HuH-7 (cell line): Measurements from ENCODE around the gene PIEZO1.

Experiments
- DNase-seq: peaks from one replicate; pipeline ENCODE4 v3.0.0; 2011; ENCODE audit warnings: low spot score

PIEZO1 gene

DNA sequence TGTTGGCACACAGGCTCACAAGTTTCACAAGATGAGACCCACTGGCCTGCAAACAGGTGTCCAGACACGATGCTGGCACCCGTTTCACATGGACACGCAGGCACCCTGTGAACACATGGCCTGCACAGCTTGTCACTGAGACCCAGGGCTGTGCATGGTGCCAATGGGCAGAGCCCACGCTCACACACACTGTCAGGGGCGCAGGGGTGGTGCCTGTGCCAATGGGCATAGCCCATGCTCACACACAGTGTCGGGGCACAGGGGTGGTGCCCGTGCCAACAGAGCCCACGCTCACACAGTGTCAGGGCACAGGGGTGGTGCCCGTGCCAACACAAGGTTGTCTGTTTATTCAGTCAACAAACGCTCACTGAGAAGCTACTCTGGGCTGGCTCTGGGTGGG lies 49.4 kb downstream of the PIEZO1 start:
- DNase-seq: no peak

DNA sequence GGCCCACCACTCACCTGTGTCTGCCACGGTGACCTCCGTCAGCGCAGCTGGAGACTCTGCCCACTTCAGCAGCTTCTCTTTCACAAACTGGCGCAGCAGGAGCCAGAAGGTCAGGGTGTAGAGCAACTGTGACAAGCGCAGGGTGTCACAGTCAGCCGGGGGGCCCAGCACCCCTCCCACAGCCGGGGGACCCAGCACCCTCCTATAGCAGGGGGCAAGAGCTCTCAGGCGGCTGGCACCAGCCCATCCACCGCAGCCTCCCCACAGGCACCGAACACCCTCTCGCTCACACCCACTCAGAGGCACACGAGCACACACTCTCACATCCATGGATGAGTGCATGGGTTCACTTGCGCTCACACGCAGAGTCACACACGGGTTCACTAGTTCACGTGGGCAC lies 49.9 kb downstream of the PIEZO1 start:
- no peak for DNase-seq

DNA sequence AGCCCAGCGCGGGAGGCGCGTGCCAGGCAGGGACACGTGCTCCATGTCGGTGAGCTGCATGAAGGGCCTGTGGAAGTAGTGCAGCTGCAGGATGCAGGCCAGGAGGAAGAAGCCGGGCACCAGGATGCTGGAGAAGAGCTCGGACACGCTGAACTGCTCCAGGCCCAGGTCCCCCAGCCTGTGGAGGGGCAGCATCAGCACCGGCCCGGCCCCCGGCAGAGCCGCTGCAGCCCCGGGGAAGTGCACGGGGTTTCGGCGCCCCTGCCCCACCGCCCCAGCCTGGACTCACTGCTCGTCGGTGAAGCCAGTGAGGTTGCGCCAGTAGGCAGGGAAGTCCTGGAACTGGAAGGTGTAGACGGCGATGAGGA lies 50.7 kb downstream of the PIEZO1 start:
- no peak for DNase-seq

GRCh38 chr16:88733630-88734360 lies 51.2 kb downstream of the PIEZO1 start:
- DNase-seq: no peak

- no peak for DNase-seq
These were observed 52.1 kb downstream of the PIEZO1 start for GRCh38 chr16:88732961-88733294.

- no peak for DNase-seq
These were observed 52.7 kb downstream of the PIEZO1 start for GRCh38 chr16:88732172-88732960.

GRCh38 chr16:88731699-88732098 lies 53.3 kb downstream of the PIEZO1 start:
- peak; percentile 91 for DNase-seq

GRCh38 chr16:88730632-88731607 lies 54.1 kb downstream of the PIEZO1 start:
- DNase-seq: no peak

- no peak for DNase-seq
These were observed 57.1 kb downstream of the PIEZO1 start for GRCh38 chr16:88727871-88728270.

DNA sequence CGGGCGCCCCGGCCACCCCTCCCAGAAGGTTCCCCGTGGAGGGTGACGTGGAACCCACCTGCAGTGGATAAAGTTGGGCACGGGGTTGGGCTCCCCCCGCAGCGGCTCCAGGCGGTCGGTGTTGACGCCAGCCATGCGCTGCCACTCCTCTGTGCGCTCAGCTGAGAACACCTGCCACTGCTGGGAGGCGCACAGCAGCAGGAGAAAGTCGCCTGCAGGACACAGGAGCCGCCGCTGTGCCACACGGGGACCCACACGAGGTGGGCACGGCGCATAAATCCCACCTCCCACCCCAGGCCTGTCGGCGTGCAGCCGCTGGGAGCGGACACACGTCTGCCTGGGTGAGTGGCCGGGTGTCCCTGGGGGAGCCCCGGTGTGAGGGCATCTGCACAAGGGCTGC lies 58.0 kb downstream of the PIEZO1 start:
- DNase-seq: no peak

- no peak for DNase-seq
These were observed 58.6 kb downstream of the PIEZO1 start for GRCh38 chr16:88726408-88726749.

- DNase-seq: no peak
These were observed 59.2 kb downstream of the PIEZO1 start for GRCh38 chr16:88725609-88726407.

DNA sequence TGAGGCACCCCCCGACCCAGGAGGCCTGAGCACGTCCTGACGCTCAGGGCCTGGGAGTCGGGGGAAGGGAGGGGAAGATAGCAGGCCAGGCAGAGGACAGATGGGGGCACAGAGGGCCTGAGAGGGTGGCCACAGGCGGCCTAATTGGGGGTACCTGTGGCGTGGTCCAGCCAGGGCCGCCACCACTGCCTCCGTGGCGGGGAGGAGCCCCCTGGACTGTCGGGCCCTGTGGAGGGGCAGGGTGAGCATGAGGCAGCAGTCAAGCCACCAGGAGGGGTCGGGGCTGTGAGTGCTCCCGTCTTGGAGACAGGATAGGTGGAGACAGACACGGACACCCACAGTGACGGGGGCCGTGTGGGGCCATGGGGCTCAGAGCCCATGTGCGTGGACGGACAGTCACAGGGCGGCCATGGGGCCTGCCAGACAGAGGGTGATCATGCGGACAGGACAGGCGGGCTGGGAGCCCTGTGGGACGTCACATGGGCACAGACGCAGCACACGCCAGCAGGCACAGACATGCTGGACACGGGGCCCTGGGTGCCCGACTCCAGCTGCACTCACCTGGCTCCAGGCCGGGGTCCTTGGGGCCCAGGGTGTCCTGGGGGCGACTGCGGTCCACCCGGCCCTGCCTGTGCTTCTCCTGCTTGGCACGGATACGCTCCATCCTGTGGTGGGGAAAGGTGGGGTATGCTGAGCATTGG lies 60.0 kb downstream of the PIEZO1 start:
- DNase-seq: no peak

- DNase-seq: no peak
These were observed 61.1 kb downstream of the PIEZO1 start for GRCh38 chr16:88723911-88724310.

DNA sequence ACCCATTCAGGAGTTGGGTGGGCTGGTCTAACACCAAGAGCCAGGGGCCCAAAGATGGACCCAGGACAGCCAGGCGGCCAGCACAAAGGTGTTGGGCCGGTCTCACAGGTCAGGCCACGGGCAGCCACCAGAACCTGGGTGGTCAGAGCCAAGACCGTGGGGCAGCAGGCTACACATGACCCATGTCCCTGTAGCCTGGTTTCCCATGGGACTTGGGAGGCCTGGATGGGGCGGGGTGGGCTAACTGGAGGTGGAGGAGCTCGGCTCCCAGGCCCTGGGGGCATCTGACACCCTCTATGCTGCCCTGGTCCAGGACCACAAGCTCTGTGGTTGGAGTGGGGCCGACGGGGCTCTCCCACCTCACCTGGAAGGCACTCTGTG lies 61.5 kb downstream of the PIEZO1 start:
- DNase-seq: no peak

- no peak for DNase-seq
These were observed 62.1 kb downstream of the PIEZO1 start for GRCh38 chr16:88722784-88723506.

DNA sequence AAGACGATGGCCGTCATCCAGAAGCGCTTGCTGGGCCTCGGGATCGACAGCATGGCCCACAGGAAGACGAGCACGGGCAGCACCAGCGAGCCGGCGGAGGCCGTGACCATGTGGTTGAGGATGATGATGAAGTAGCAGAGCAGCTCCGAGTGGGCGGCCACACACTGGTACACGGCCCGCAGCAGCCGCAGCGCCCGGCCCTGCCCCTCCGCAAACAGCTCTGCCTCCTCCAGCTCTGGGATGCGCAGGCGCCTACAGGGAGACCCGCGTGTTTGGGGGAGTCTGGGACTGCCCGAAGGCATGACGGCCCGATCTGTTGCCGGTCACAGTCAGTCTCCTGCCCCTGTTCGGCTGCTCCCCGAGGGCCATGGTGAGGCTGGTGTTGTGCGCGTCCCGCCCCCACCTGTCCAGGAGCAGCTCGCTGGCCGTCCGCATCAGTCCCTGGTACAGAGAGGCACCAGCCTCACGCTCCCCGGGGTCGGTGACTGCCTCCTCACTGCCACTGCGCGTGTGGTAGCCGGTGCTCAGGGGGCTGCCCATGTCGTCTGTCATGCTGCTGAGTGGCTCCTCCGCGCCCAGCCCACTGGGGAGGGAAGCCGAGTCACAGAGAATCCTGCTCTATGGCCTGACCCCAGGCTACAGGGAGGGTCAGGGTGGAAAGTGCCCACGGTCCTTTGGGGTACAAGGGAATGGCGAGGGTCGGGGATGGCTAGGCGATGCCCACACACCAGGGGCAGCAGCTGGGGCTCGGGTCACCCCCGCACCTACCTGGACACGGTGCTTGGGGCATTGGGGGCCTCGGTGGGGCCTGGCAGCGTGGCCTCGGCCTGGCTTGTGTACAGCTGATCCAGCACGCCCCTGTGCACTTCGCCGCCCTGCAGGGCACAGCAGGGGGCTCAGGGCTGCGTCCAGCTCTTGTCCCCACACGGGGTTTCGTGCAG lies 62.9 kb downstream of the PIEZO1 start:
- DNase-seq: no peak

DNA sequence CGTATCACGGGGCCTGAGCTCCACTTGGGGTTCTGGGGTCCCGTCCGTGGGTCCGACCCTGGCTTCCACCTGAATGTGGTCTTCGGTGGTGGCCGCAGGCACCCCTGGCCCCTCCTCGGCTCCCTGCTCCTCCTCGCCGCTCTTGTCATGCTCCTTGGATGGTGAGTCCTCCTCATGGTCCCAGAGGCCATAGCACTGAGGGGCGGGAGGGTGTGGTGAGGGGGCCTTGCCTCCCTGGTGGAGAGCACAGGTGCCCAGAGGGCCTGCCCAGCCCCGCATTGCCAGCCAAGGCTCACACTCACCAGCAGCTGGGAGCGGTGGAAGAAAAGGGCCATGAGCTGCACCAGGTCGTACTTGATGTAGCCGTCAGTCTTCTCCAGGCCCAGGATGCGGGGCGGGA lies 63.8 kb downstream of the PIEZO1 start:
- no peak for DNase-seq

GRCh38 chr16:88720396-88720970 lies 64.5 kb downstream of the PIEZO1 start:
- no peak for DNase-seq
